HEK293 (cell line): ENCODE data around the gene MRPS27.
A peak's percentile ranks its signal among the peaks of the same experiment; 100 is the strongest.

Experiments
- GLI2 ChIP-seq: fragments of 450-650 bp; formaldehyde crosslinking; IDR thresholded peaks from 2 replicates; pipeline ENCODE4; 2017; ENCODE audit warnings: missing biosample characterization, missing genetic modification characterization, low read depth, borderline replicate concordance
- HOXA7 ChIP-seq: sonication (generic); formaldehyde crosslinking; IDR thresholded peaks from 2 replicates; pipeline ENCODE4 v1.8.1; 2022; ENCODE audit warnings: missing genetic modification reagents, borderline replicate concordance
- IKZF3 ChIP-seq: fragments of 450-650 bp; IDR thresholded peaks from 2 replicates; pipeline ENCODE4 v1.5.0; 2018; ENCODE audit warnings: missing biosample characterization, mild to moderate bottlenecking, missing genetic modification characterization, moderate library complexity
- KLF10 ChIP-seq: fragments of 450-650 bp; IDR thresholded peaks from 2 replicates; pipeline ENCODE4 v1.5.1; 2018; ENCODE audit warnings: missing biosample characterization, mild to moderate bottlenecking, missing genetic modification characterization
- KLF8 ChIP-seq: fragments of 450-650 bp; formaldehyde crosslinking; IDR thresholded peaks from 2 replicates; pipeline ENCODE4 v1.5.1; 2016; ENCODE audit warnings: missing biosample characterization, missing genetic modification characterization
- MYNN ChIP-seq: fragments of 450-650 bp; formaldehyde crosslinking; IDR thresholded peaks from 2 replicates; pipeline ENCODE4 v1.5.1; 2016; ENCODE audit warnings: missing biosample characterization, missing genetic modification characterization, borderline replicate concordance
- SCRT2 ChIP-seq: fragments of 450-650 bp; formaldehyde crosslinking; IDR thresholded peaks from 2 replicates; pipeline ENCODE4 v1.5.1; 2016; ENCODE audit warnings: missing biosample characterization, missing genetic modification characterization
- ZBTB17 ChIP-seq: fragments of 450-650 bp; formaldehyde crosslinking; IDR thresholded peaks from 2 replicates; pipeline ENCODE4 v1.5.1; 2016; ENCODE audit warnings: missing biosample characterization, missing genetic modification characterization
- ZEB2 ChIP-seq: fragments of 450-650 bp; formaldehyde crosslinking; IDR thresholded peaks from 2 replicates; pipeline ENCODE4 v1.5.1; 2016; ENCODE audit warnings: missing biosample characterization, missing genetic modification characterization
- ZNF132 ChIP-seq: fragments of 450-650 bp; formaldehyde crosslinking; IDR thresholded peaks from 2 replicates; pipeline ENCODE4 v1.5.1; 2017; ENCODE audit warnings: missing biosample characterization, missing genetic modification characterization, borderline replicate concordance
- ZNF133 ChIP-seq: fragments of 450-650 bp; formaldehyde crosslinking; IDR thresholded peaks from 2 replicates; pipeline ENCODE4 v1.5.1; 2016; ENCODE audit warnings: missing biosample characterization, missing genetic modification characterization
- ZNF140 ChIP-seq: fragments of 450-650 bp; formaldehyde crosslinking; IDR thresholded peaks from 2 replicates; pipeline ENCODE4 v1.5.1; 2016; ENCODE audit warnings: missing biosample characterization, missing genetic modification characterization
- ZNF146 ChIP-seq: fragments of 450-650 bp; formaldehyde crosslinking; IDR thresholded peaks from 2 replicates; pipeline ENCODE4 v1.5.1; 2016; ENCODE audit warnings: missing biosample characterization, missing genetic modification characterization
- ZNF155 ChIP-seq: fragments of 450-650 bp; formaldehyde crosslinking; IDR thresholded peaks from 2 replicates; pipeline ENCODE4 v1.5.1; 2016; ENCODE audit warnings: missing biosample characterization, missing genetic modification characterization
- ZNF16 ChIP-seq: fragments of 450-650 bp; formaldehyde crosslinking; IDR thresholded peaks from 2 replicates; pipeline ENCODE4 v1.5.1; 2016; ENCODE audit warnings: low read depth, missing biosample characterization, missing genetic modification characterization
- ZNF214 ChIP-seq: fragments of 450-650 bp; formaldehyde crosslinking; IDR thresholded peaks from 2 replicates; pipeline ENCODE4 v1.5.1; 2017; ENCODE audit warnings: missing biosample characterization, mild to moderate bottlenecking, missing genetic modification characterization, borderline replicate concordance
- ZNF221 ChIP-seq: fragments of 450-650 bp; formaldehyde crosslinking; IDR thresholded peaks from 2 replicates; pipeline ENCODE4 v1.5.1; 2017; ENCODE audit warnings: missing biosample characterization, missing genetic modification characterization, borderline replicate concordance
- ZNF24 ChIP-seq: fragments of 450-650 bp; formaldehyde crosslinking; IDR thresholded peaks from 2 replicates; pipeline ENCODE4 v1.5.1; 2016; ENCODE audit warnings: missing biosample characterization, missing genetic modification characterization
- ZNF311 ChIP-seq: fragments of 450-650 bp; formaldehyde crosslinking; IDR thresholded peaks from 2 replicates; pipeline ENCODE4 v1.5.1; 2017; ENCODE audit warnings: missing biosample characterization, missing genetic modification characterization, borderline replicate concordance
- ZNF335 ChIP-seq: fragments of 450-650 bp; formaldehyde crosslinking; conservative IDR thresholded peaks from 2 replicates; pipeline ENCODE4 v1.5.1; 2016; ENCODE audit warnings: missing biosample characterization, missing genetic modification characterization
- ZNF394 ChIP-seq: fragments of 450-650 bp; formaldehyde crosslinking; IDR thresholded peaks from 2 replicates; pipeline ENCODE4 v1.5.1; 2016; ENCODE audit warnings: missing biosample characterization, missing genetic modification characterization, mild to moderate bottlenecking, moderate library complexity, borderline replicate concordance
- ZNF571 ChIP-seq: fragments of 450-650 bp; formaldehyde crosslinking; IDR thresholded peaks from 2 replicates; pipeline ENCODE4 v1.5.0; 2017; ENCODE audit warnings: missing biosample characterization, missing genetic modification characterization
- ZNF600 ChIP-seq: fragments of 450-650 bp; formaldehyde crosslinking; IDR thresholded peaks from 2 replicates; pipeline ENCODE4 v1.5.1; 2016; ENCODE audit warnings: missing biosample characterization, missing genetic modification characterization
- ZNF621 ChIP-seq: fragments of 450-650 bp; formaldehyde crosslinking; IDR thresholded peaks from 2 replicates; pipeline ENCODE4 v1.5.1; 2017; ENCODE audit warnings: missing biosample characterization, missing genetic modification characterization
- ZNF707 ChIP-seq: fragments of 450-650 bp; formaldehyde crosslinking; IDR thresholded peaks from 2 replicates; pipeline ENCODE4 v1.5.1; 2016; ENCODE audit warnings: missing biosample characterization, missing genetic modification characterization
- ZSCAN16 ChIP-seq: fragments of 450-650 bp; formaldehyde crosslinking; IDR thresholded peaks from 2 replicates; pipeline ENCODE4 v1.5.1; 2016; ENCODE audit warnings: missing biosample characterization, missing genetic modification characterization
- ZSCAN30 ChIP-seq: fragments of 450-650 bp; IDR thresholded peaks from 2 replicates; pipeline ENCODE4 v1.5.1; 2018; ENCODE audit warnings: missing biosample characterization, mild to moderate bottlenecking, missing genetic modification characterization, moderate library complexity
- TF ChIP-seq, protein P1 (sequence below): fragments of 450-650 bp; formaldehyde crosslinking; IDR thresholded peaks from 2 replicates; pipeline ENCODE4; 2016; ENCODE audit warnings: missing biosample characterization, missing genetic modification characterization
- TF ChIP-seq, protein P2 (sequence below): fragments of 450-650 bp; formaldehyde crosslinking; IDR thresholded peaks from 2 replicates; pipeline ENCODE4 v1.5.1; 2016; ENCODE audit warnings: missing biosample characterization, missing genetic modification characterization
- TF ChIP-seq, protein P3 (sequence below): fragments of 450-650 bp; formaldehyde crosslinking; IDR thresholded peaks from 2 replicates; pipeline ENCODE4 v1.5.1; 2016; ENCODE audit warnings: missing biosample characterization, missing genetic modification characterization
- TF ChIP-seq, protein P4 (sequence below): fragments of 450-650 bp; formaldehyde crosslinking; IDR thresholded peaks from 2 replicates; pipeline ENCODE4 v1.5.1; 2017; ENCODE audit warnings: missing biosample characterization, missing genetic modification characterization
- TF ChIP-seq, protein P5 (sequence below): fragments of 450-650 bp; formaldehyde crosslinking; IDR thresholded peaks from 2 replicates; pipeline ENCODE4 v1.5.1; 2016; ENCODE audit warnings: missing biosample characterization, missing genetic modification characterization

MRPS27 gene

DNA sequence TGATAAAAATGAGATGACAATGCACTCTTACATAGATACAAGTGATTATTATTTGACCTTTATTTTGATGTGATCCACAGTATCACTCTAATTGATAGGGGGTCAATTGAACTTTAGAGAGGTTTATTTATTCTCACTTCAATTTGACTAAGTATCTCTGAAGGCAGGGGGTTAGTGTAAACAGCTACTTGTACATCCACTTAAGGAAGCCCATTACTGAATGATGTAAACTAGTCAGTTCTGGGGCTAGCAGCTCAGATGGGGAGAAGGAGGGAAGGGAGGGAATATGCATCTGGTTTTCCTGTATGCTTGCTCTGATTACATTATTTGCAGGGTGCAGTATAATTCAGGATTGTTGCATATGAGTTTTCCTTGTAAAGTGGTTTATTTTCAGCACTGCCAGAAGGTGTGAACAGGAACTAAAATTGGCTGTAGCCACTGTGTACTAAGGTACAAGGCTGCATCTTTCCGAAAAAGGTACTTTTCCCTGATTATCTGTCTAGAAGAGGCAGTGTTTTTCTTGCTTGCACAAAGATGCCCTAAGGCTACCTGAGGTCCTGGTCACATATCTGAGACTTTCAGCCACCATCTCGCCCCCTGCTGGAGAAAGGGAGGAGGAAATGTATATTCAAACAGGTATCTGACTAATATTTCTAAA, 51.2 kb downstream of the MRPS27 start (continued):
- TF ChIP-seq ZNF571 (tag by site-specific recombination) (no peak), ZNF707 (no peak), ZNF214 (tag by site-specific recombination) (no peak), ZNF621 (tag by site-specific recombination) (no peak), ZSCAN16 (tag by site-specific recombination) (no peak), KLF8 (0 out of 2 replicates have a peak, but pooled peaks have one; percentile 37), SCRT2 (tag by site-specific recombination) (peak; percentile 90), ZNF16 (tag by site-specific recombination) (no peak), ZEB2 (tag by site-specific recombination) (peak; percentile 68), HOXA7 (CRISPR knock-in tag) (no peak), ZNF394 (tag by site-specific recombination) (no peak), ZNF335 (peak; percentile 33; the same call in 1 of the 2 replicates), ZSCAN30 (tag by site-specific recombination) (no peak), ZNF311 (no peak), ZNF146 (tag by site-specific recombination) (no peak), ZNF140 (tag by site-specific recombination) (no peak), ZBTB17 (tag by site-specific recombination) (peak; percentile 78), MYNN (tag by site-specific recombination) (peak; percentile 40; the same call in 1 of the 2 replicates), ZNF221 (tag by site-specific recombination) (0 out of 2 replicates have a peak, but pooled peaks have one; percentile 5), ZNF155 (tag by site-specific recombination) (no peak), ZNF133 (tag by site-specific recombination) (no peak), IKZF3 (tag by site-specific recombination) (peak; percentile 78), GLI2 (tag by site-specific recombination) (peak; percentile 64; the same call in 1 of the 2 replicates), ZNF24 (tag by site-specific recombination) (peak; percentile 84; the same call in 1 of the 2 replicates), KLF10 (no peak), ZNF600 (tag by site-specific recombination) (peak; percentile 81), ZNF132 (tag by site-specific recombination) (no peak)
- TF ChIP-seq, protein P1, sequence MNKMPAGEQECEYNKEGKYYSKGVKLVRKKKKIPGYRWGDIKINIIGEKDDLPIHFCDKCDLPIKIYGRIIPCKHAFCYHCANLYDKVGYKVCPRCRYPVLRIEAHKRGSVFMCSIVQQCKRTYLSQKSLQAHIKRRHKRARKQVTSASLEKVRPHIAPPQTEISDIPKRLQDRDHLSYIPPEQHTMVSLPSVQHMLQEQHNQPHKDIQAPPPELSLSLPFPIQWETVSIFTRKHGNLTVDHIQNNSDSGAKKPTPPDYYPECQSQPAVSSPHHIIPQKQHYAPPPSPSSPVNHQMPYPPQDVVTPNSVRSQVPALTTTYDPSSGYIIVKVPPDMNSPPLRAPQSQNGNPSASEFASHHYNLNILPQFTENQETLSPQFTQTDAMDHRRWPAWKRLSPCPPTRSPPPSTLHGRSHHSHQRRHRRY = no peak
- TF ChIP-seq, protein P2, sequence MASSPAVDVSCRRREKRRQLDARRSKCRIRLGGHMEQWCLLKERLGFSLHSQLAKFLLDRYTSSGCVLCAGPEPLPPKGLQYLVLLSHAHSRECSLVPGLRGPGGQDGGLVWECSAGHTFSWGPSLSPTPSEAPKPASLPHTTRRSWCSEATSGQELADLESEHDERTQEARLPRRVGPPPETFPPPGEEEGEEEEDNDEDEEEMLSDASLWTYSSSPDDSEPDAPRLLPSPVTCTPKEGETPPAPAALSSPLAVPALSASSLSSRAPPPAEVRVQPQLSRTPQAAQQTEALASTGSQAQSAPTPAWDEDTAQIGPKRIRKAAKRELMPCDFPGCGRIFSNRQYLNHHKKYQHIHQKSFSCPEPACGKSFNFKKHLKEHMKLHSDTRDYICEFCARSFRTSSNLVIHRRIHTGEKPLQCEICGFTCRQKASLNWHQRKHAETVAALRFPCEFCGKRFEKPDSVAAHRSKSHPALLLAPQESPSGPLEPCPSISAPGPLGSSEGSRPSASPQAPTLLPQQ (tag by site-specific recombination) = 0 out of 2 replicates have a peak, but pooled peaks have one; percentile 45
- TF ChIP-seq, protein P3, sequence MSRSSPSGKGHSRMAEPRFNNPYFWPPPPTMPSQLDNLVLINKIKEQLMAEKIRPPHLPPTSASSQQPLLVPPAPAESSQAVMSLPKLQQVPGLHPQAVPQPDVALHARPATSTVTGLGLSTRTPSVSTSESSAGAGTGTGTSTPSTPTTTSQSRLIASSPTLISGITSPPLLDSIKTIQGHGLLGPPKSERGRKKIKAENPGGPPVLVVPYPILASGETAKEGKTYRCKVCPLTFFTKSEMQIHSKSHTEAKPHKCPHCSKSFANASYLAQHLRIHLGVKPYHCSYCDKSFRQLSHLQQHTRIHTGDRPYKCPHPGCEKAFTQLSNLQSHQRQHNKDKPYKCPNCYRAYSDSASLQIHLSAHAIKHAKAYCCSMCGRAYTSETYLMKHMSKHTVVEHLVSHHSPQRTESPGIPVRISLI = no peak
- TF ChIP-seq, protein P4, sequence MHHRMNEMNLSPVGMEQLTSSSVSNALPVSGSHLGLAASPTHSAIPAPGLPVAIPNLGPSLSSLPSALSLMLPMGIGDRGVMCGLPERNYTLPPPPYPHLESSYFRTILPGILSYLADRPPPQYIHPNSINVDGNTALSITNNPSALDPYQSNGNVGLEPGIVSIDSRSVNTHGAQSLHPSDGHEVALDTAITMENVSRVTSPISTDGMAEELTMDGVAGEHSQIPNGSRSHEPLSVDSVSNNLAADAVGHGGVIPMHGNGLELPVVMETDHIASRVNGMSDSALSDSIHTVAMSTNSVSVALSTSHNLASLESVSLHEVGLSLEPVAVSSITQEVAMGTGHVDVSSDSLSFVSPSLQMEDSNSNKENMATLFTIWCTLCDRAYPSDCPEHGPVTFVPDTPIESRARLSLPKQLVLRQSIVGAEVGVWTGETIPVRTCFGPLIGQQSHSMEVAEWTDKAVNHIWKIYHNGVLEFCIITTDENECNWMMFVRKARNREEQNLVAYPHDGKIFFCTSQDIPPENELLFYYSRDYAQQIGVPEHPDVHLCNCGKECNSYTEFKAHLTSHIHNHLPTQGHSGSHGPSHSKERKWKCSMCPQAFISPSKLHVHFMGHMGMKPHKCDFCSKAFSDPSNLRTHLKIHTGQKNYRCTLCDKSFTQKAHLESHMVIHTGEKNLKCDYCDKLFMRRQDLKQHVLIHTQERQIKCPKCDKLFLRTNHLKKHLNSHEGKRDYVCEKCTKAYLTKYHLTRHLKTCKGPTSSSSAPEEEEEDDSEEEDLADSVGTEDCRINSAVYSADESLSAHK = peak; percentile 48
- TF ChIP-seq, protein P5, sequence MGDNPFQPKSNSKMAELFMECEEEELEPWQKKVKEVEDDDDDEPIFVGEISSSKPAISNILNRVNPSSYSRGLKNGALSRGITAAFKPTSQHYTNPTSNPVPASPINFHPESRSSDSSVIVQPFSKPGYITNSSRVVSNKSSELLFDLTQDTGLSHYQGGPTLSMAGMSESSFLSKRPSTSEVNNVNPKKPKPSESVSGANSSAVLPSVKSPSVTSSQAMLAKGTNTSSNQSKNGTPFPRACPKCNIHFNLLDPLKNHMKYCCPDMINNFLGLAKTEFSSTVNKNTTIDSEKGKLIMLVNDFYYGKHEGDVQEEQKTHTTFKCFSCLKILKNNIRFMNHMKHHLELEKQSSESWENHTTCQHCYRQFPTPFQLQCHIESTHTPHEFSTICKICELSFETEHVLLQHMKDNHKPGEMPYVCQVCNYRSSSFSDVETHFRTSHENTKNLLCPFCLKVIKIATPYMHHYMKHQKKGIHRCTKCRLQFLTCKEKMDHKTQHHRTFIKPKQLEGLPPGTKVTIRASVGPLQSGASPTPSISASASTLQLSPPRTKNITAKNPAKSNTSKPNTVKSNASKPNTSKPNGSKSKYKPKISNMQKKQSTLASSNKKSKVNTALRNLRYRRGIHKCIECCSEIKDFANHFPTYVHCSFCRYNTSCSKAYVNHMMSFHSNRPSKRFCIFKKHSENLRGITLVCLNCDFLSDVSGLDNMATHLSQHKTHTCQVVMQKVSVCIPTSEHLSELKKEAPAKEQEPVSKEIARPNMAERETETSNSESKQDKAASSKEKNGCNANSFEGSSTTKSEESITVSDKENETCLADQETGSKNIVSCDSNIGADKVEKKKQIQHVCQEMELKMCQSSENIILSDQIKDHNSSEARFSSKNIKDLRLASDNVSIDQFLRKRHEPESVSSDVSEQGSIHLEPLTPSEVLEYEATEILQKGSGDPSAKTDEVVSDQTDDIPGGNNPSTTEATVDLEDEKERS (tag by site-specific recombination) = no peak
